Ureter (tissue), 1 donor: ENCODE results near the gene VMP1. TPM values are rescaled to one million over a fixed set of nuclear protein-coding genes. Genes with fewer than 3 reads are reported as not detected.

ENCODE experiments used
- DNase-seq: peaks from one replicate; pipeline ENCODE4 v3.0.0-alpha.2; 2020; ENCODE audit warnings: low spot score
- total RNA-seq: library from RNA; stranded (reverse); gene quantifications from one replicate; pipeline ENCODE4 v1.2.4, GENCODE V29; 2023
- donor health status: DM: yes; HTN: yes; CAD: no.

Gene VMP1
- total RNA-seq, 1 donor from 2014 or later = 335 TPM

DNA sequence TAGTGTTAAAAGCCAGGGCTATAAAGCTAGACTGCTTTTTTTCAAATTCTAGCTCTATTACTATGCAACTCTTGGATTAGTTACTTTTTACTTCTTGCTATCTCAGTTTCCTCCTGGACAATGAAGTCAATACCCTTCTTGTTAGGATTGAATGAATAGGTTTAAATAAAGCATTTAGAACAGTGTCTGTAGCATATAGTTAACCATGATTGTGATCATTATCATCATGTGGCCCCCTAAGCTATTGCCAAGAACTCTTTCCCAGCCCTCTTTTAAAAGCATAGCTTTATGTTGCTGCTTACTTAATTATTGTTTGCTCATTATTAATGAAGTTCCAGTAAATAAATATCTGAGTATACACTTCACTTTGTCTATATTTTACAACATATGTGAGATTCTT, 4.5 kb downstream of the VMP1 start:
- no peak for DNase-seq

DNA sequence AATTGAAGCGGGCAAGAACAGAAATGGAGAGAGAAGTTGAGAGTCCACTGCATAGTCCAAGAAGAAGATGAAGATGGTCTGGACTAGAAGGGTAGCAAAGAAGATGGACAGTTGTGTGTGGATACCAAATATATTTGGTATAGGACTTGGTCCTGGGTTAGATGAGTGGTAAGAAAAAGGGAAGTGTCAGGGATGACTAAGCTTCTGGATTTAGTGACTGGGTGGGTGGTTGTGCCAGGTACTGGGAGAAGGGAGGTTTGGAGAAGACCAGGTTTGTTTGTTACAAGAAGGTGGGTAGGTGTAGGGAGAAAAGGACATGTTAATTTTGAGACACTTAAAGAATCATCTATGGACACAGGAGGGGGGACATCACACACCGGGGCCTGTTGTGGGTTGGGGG, 5.4 kb downstream of the VMP1 start:
- no peak for DNase-seq

DNA sequence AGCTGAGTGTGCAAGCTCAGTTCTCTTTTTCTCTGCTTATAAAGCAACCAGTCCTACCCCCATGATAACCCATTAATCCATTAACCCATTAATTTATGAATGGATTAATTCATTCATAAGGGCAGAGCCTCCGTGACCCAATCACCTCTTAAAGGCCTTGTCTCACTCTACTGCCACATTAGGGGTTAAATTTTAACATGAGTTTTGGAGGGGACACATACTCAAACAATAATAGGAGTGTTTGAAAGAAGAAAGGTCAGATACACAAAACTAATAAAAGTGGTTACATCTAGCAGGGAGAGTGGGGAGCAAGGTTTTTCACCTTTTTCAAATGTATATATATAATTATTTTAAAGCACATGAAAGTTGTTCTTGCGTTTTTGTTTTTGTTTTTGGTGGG, 6.8 kb downstream of the VMP1 start:
- DNase-seq = no peak

DNA sequence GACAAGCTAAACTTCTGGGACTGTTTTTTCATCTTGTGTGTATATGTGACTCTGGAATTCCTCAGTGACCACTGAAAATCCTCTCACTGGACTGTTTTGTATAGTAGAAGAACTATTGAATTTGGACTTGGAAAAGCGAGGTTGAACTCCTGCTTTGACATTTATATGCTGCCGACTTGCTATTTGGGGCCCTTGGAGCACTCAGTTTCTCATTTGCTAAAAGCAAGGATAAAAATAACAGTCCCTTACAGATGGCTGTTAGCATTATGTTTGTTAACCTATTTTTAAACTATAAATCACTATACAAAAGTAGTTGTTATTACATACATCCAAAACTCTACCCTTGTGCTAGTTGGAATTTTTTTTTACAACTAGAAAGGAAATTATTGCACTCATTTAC, 9.0 kb downstream of the VMP1 start:
- no peak for DNase-seq

DNA sequence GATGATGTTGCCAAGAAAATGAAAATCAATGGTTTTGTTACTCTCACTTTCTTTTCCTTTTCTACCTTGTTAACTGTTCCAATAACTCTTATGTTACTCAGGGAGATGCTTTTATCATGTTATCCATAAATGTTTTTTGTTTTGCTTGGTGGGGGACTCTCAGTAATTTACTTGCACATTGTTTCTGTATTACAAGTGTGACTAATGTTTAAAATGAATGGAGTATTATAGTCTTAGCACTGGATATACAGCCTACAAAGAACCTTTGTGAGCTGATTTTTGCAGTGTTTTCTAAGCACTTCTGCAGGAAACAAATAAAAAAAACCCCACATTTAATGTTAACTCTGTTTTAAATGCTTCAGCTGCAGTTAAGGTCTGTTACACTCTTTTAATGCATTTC, 12.1 kb downstream of the VMP1 start:
- no peak for DNase-seq

DNA sequence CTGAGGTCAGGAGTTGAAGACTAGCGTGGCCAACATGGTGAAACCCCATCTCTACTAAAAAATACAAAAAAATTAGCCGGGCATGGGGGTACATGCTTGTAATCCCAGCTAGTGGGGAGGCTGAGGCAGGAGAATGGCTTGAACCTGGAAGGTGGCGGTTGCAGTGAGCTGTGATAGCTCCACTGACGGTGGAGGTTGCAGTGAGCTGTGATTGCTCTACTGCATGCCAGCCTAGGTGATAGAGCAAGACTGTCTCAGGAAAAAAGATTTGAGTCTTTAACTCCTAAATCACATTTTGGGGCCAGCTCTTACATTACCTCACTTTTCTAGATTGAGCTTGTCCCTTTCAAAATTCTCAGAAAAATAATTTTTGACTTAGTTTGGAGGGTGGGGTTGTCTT, 15.2 kb downstream of the VMP1 start:
- DNase-seq = no peak

DNA sequence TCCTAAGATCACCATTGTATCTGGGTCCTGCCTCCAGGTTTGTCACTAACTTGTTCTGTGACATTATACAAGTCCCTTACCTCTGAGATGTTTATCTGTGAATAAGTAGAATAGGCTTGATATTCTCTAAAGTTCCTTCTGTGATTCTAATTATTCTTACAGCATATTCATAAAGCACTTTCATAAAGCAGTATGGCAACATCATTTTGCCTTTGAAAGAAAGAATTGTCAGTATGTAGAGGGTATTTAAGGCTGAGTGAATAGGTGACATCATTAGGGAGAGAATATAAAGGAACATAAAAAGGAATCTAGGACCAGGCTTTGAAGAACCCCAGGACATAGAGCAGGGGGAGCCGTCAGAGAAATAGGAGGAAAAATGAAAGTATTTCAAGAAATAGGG, 15.6 kb downstream of the VMP1 start:
- DNase-seq = no peak

DNA sequence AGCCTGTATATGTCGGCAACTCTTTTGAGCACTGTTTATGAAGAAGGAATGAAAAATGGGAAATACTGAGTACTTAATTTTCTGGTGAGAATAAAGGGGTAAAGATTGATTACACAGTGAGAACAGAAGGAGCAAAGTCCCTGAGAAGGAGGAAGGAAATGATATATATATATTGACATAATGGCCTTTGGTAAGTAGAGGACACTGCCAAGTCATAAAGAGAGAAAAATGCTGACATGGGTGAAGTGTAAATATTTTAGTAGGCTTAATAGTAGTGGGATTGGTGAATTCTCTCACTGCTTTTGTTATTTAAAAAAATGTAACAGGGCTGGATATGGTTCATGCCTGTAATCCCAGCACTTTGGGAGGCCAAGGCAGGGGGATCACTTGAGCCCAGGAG, 16.2 kb downstream of the VMP1 start:
- DNase-seq = no peak

DNA sequence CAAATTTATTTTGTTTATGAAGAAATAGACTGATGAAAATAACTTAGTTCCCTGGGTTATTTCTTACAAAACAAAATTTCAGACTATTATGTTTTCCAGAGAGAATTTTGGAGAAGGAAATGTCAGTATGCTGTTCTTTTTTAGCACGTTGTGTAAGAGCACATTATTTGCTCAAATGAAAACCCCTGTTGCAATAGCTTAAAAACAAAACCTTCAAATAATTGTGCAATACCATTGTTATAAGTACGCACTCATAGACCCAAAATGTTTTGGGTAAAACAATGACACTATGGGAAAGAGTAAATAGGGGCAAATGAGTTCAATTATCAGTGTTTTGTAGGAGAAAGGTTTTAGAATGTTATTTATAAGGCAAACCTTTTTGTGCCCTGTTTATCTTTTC, 18.2 kb downstream of the VMP1 start:
- no peak for DNase-seq

DNA sequence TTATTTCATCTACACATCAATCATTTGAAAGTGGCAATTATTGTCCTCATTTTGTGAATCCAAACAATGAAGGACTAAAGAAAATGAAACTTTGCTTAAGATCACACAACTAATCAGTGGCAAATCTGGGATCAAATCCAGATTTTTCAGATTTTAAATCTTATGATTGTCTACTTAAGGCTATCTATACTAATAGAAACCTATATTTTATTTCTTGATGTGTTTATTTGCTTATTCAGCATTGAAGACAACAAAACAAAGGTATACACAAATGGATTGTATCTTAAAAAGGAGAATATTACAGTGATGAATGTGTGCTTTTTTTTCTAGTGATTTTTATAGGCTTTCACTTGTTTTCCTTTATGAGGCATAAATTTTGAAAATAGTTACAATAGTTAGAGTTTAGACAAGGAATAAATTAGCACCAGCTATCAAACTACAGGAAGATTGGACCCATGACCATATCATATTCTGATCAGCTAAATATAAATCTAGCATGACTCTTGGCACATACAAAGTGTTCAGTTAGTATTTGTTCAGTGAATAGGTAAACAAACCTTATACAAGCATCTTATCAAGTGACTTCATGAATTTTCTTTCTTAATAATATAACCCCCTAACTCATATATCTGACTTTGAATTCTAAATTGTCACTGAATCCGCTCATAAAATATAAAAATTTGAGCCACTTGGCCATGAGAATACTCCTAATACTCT, 20.5 kb downstream of the VMP1 start:
- DNase-seq = no peak

DNA sequence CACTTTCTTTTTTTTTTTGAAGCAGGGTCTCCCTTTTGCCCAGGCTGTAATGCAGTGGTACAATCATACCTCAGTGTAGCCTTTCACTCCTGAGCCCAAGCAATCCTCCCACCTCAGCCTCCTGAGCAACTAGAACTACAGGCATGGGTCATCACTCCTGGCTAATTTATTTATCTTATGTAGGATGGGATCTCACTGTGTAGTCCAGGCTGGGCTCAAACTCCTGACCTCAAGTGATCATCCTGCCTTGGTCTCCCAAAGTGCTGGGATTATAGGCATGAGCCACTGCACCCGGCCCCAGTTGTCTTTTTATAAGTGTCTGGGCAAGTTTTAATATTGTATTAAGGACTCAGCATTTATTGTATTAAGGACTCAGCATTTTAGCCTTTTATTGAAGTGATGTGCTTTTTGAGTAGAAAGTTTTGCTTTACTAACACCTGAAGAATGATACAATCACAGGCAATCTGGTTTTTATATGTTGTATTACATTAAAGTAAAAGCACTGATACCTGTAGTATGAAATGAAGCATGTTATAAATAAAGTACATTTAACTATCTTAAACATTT, 22.9 kb downstream of the VMP1 start:
- DNase-seq = no peak

DNA sequence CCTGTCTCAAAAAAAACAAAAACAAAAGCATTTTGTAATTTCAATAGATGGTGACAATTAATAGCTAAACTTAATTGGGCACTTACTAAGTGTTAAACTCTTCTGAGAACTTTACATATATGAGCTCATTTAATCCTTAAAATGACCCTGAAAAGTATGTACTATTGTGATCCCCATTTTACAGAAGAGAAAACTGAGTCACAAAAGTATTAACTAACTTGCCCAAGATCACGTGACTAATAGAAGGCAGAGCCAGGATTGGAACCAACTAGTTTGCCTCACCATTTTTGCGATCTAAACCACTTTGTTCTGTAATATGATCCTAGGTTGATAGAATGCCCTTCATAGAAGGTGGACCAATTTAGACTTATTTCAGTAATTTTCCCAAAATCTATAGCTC, 26.2 kb downstream of the VMP1 start:
- no peak for DNase-seq

DNA sequence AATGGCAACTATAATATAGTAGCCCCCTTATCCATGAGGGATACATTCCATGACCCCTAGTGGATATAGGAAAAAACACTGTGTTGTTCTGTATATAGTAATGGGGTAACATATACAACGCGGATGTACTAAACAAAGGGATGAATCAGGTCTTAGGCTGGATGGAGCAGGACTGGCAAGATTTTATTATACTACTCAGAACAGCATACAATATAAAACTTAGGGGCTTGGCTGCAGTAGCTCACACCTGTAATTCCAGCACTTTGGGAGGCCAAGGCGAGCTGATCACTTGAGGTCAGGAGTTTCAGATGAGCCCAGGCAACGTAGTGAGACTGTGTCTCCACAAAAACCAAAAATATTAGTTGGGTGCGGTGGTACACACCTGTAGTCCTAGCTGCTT, 26.8 kb downstream of the VMP1 start:
- no peak for DNase-seq

DNA sequence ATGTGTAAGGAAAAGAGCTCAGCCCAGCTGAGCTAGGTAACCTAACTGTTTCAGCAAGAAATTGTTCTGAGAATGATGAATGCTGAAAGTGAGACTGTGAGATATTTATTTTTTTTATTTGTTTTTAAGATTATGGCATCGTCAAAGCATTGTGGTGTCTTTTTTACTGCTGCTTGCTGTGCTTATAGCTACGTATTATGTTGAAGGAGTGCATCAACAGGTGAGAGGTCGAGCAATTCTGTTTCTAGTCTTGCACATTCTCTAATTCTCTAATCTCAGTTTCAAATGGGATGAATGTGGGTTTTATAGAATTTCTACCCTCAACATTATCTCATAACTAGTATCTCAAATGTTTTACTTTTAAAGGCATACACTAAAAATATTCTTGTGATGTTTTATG, 29.9 kb downstream of the VMP1 start:
- no peak for DNase-seq

DNA sequence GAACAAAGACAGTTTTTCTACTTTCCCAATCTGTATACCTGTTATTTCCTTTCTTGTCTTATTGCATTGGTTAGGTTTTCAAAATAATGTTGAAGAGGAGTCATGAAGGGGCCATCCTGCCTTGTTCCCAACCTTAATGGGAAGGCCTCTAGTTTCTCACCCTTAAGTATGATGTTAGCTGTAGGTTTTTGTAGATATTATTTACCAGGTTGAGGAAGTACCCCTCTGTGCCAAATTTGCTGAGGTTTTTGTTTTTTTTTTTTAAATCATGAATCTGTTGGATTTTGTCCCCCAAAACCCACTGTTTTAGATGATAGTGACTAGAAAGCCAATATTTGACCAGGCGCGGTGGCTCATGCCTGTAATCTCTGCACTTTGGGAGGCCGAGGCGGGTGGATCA, 36.4 kb downstream of the VMP1 start:
- no peak for DNase-seq

DNA sequence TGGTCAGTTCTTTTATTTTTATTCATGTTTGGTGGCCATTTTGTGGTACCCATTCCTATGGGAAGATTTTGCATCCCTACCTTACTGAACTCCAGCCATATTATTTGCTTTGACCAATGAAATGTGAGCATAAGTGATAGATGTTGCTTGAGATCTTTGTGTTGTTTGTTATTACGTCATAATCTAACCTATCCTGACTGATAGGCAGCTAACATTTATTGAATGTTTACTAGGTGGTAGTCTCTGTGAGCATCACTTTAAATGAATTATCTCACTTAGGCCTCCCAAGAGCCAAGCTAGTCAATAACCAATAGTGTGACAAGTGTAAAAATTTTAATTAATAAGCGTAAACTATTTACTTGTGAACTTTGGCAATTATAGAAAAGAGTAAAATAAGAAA, 37.6 kb downstream of the VMP1 start:
- DNase-seq = no peak

DNA sequence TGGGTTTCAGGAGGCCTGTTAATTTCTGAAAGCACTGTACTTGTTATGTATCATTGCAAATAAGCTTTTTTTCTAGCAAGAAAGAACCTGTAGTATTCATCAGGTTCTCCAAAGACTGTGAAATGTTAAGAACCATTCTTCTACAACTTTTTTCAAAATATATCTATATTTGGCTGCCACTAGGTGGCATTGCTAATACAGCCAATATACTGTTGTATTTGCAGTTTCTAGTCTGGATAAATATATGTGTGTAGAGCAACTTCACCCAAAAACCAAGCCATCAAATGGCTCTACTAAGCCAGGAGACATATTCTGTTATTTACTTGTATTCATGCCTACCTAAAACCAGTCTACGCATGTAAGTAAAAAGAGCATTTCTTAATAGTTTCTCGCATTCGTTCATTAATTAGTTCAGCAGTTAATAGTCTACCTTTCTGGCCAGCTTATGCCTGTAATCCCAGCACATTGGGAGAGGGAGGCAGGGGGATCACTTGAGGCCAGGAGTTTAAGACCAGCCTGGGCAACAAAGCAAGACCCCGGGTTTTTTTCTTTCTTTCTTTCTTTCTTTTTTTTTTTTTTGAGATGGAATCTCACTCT, 39.5 kb downstream of the VMP1 start:
- DNase-seq = no peak

DNA sequence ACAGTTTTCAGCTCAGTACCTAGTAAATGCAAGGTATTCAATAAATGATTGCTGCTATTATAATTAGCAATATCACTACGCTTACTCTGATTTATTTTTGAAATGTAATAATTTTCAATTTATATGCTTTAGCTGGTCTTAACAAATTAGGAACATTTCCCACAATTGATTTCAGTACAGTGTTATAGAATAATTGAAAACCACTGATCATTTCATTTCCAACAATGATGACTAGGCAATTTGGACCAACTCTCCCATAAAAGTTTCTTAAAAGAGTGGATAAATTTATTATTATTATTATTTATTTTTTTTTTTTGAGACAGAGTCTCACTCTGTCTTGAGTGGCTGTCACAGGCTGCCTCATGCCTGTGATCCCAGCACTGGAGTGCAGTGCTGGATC, 41.1 kb downstream of the VMP1 start:
- no peak for DNase-seq

DNA sequence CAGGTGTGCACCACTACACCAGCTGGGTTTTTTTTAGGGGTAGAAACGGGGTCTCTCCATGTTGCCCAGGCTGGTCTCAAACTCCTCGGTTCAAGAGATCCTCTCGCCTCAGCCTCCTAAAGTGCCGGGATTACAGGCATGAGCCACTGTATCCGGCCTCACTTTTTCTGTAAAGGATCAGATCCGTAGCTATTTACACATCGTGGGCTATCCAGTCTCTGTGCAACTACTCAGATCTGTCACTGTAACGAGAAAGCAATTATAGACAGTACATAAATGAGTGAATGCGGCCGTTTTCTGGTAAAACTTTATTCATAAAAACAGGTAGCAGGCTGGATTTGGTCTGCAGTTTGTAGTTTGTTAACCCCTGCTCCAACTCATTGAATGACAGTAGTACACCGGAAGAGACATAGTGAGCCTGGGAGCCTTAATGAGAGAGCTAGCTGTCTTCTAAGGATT, 44.5 kb downstream of the VMP1 start:
- DNase-seq = no peak

DNA sequence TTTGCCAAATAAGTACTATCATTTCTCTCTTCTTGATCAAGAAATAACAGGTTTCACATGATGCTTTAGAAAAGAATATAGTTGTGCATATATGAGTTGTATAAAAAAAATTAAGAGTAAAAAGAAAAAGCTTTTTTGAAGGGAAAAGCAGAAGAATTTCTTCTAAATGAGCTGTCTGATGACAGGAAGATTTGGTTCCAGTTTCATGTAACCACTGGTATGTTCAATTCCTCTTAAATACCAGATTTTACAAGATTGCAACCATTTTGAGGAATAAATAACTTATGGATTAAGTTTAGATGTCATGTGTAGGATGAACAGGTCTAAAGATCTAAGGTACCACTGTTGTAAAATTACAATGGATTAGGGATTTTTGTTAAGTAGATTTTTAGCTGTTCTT, 45.0 kb downstream of the VMP1 start:
- DNase-seq = no peak

DNA sequence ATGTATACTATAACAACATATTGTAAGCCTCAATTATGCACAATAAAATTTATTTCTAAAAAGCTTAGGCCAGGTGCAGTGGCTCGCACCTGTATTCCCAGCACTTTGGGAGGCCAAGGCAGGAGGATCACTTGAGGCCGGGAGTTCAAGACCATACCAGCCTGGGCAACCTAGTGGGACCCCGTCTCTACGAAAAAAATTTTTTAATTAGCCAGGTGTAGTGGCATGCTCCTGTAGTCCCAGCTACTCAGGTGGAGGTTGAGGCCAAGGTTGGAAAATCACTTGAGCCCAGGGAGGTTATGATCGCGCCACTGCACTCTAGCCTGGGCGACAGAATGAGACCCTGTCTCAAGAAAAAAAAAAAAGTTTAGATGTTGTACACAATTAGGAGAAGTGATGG, 45.5 kb downstream of the VMP1 start:
- DNase-seq = no peak

DNA sequence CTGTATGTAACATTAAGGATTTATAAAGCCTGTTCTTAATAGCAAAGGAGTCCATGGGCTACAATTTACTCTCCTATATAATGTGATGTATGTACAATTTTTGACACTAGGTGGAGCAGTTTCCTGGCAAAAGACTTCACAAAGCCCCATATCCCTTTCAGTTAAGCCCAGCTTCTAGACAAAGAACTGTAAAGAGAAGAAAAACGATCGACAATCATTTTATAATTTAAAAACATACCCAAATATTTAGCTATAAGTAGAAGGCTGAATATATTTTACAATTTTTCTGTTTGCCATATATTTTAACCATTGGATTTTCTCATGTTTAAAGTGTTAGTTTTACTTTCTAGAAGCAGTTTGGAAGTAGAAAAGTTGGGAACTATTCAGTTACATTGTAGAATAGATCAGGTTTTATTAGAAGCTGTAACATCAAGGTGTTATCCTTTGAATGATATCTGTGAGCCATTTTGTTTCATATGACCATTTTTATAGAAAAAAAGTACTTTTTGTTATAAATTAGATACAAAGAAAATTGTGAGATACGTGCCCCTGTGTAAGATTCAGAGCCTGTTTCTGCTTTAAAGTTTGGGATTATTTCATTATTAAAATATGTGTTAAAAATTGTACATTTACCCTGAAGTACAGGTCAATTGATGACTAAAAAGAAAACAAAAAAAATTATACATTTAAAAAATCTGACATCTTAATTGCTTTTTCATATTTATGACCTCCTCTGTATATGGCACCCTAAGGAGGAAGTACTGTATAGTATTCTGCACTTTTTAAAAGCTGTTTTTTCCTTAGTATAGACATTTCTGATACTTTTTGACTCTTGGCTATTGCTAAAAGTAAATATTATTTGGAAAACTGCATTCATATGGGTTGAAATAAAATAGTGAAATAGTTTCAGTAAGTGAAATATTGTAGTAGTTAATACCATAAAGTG, 46.3 kb downstream of the VMP1 start:
- no peak for DNase-seq

DNA sequence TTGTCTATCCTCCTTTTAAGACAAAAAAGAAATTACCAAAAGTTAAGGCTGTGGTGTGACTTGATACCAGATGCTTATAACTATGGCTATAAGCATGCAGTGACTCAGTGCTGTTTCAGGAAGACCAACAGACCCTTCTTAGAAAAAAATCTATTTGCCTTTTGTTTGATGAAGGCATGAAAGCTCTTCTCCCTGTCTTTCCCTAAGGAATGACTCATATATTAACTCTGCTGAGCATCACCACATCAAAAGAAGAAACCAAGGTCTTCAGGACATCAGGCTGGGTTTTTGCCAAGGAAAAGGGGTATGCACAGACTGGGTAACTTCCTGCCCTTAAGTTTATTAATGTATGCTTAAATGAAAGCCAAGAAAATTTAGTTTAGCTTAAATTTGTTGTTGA, 47.1 kb downstream of the VMP1 start:
- DNase-seq = no peak
